Activated T-cell treated with anti-CD3 and anti-CD28 coated beads for 4 hours (primary cell): Measurements from ENCODE around the gene COL25A1.

Experiments used
- DNase-seq: peaks from one replicate; pipeline ENCODE4 v3.0.0-alpha.2; 2020

Gene COL25A1

GRCh38 chr4:108787724-108788123 lies 514.7 kb downstream of the COL25A1 start:
- DNase-seq: no peak

- no peak for DNase-seq
These were observed 515.4 kb downstream of the COL25A1 start for GRCh38 chr4:108787106-108787505.

GRCh38 chr4:108786351-108786750 lies 516.1 kb downstream of the COL25A1 start:
- no peak for DNase-seq

- DNase-seq: no peak
These were observed 518.6 kb downstream of the COL25A1 start for GRCh38 chr4:108783665-108784463.

- DNase-seq: no peak
These were observed 522.5 kb downstream of the COL25A1 start for GRCh38 chr4:108779958-108780357.

- DNase-seq: no peak
These were observed 525.1 kb downstream of the COL25A1 start for GRCh38 chr4:108777388-108777787.

- no peak for DNase-seq
These were observed 526.5 kb downstream of the COL25A1 start for GRCh38 chr4:108775921-108776320.

GRCh38 chr4:108774809-108775530 lies 527.5 kb downstream of the COL25A1 start:
- no peak for DNase-seq

- DNase-seq: no peak
These were observed 530.1 kb downstream of the COL25A1 start for GRCh38 chr4:108772402-108772801.

- no peak for DNase-seq
These were observed 536.4 kb downstream of the COL25A1 start for GRCh38 chr4:108766058-108766457.

- DNase-seq: no peak
These were observed 538.5 kb downstream of the COL25A1 start for GRCh38 chr4:108763986-108764385.

- DNase-seq: no peak
These were observed 539.2 kb downstream of the COL25A1 start for GRCh38 chr4:108763226-108763593.

- DNase-seq: no peak
These were observed 539.8 kb downstream of the COL25A1 start, which contains the start of gene ETNPPL for GRCh38 chr4:108762559-108763225. Gene ETNPPL (minus strand): TSS chr4:108763053. CDS start chr4:108762898, 155 bp downstream.
